NCI-H526 treated with DMSO at 0.1 percent for 48 hours (cell line): ENCODE data around the gene MAEA.

ENCODE experiments used
- DNase-seq: peaks from one replicate; lab custom pipeline; 2025; lab: John Stamatoyannopoulos, UW

MAEA gene

GRCh38 chr4:1289207-1290164 is at the start of gene MAEA:
TSS of gene MAEA (plus strand) at chr4:1289891. CDS start at chr4:1289914, 23 bp downstream.
- DNase-seq: peak; percentile 94

GRCh38 chr4:1239950-1240307 is 49.8 kb upstream of the MAEA start:
- no peak for DNase-seq

GRCh38 chr4:1240721-1241465 is 48.8 kb upstream of the MAEA start:
- DNase-seq: no peak

GRCh38 chr4:1241466-1241935 is 48.2 kb upstream of the MAEA start:
- DNase-seq: no peak

- DNase-seq: no peak
Observed at GRCh38 chr4:1241936-1242505, 47.7 kb upstream of the MAEA start.

GRCh38 chr4:1242506-1243450 is 46.9 kb upstream of the MAEA start:
- DNase-seq: no peak

GRCh38 chr4:1243451-1244080 is 46.1 kb upstream of the MAEA start:
- DNase-seq: no peak

GRCh38 chr4:1244081-1244977 is 45.4 kb upstream of the MAEA start:
- DNase-seq: no peak

GRCh38 chr4:1244978-1245471 is 44.7 kb upstream of the MAEA start:
- no peak for DNase-seq

- no peak for DNase-seq
Observed at GRCh38 chr4:1245481-1246051, 44.1 kb upstream of the MAEA start.

GRCh38 chr4:1246111-1246881 is 43.4 kb upstream of the MAEA start:
- DNase-seq: no peak

- no peak for DNase-seq
Observed at GRCh38 chr4:1246901-1247863, 42.5 kb upstream of the MAEA start.

GRCh38 chr4:1247864-1248244 is 41.8 kb upstream of the MAEA start:
- DNase-seq: peak; percentile 19

GRCh38 chr4:1248245-1249147 is 41.2 kb upstream of the MAEA start, which contains the start of gene CTBP1:
TSS of gene CTBP1 (minus strand) at chr4:1249130. CDS start at chr4:1241331, 7,799 bp downstream.
- DNase-seq: peak; percentile 69

- DNase-seq: peak; percentile 72
Observed at GRCh38 chr4:1249148-1249730, 40.5 kb upstream of the MAEA start.
